ENCODE data around the gene CUL5.

The CUL5 gene

GRCh38 chr11:108037211-108037610 is 28.5 kb downstream of the CUL5 start:
- peaks cover 7 to 14% of the 10 kb centered on the region in 2 experiments for H3K36me3 ChIP-seq (ENCODE audit: control insufficient read depth in 1 of 2, insufficient read depth in 2 of 2, low read length in 2 of 2)
- no peak overlapping the region for H2BK12ac ChIP-seq (ENCODE audit: low read length)
- H4K91ac ChIP-seq (ENCODE audit: low read depth, low read length) = no peak overlapping the region
- peaks cover 2% of the 10 kb centered on the region for H3K79me1 ChIP-seq (ENCODE audit: low read length)
- peaks cover 6 to 17% of the 10 kb centered on the region in 2 experiments for H3K4me1 ChIP-seq (ENCODE audit: control insufficient read depth in 1 of 2, insufficient read depth in 2 of 2, low read length in 2 of 2)
- no peak overlapping the region for H3K14ac ChIP-seq (ENCODE audit: low read length)
- H3K9ac ChIP-seq (ENCODE audit: low read length) = no peak overlapping the region
- H3K79me2 ChIP-seq (ENCODE audit: control insufficient read depth, insufficient read depth, low read length, poor library complexity) = no peaks in the 10 kb centered on the region
- no peak overlapping the region for H3K18ac ChIP-seq (ENCODE audit: low read length)
- no peaks in the 10 kb centered on the region for H3K27me3 ChIP-seq (ENCODE audit: insufficient read depth, low read length)
- no peak overlapping the region for H2BK5ac ChIP-seq (ENCODE audit: low read depth, low read length, poor library complexity)
- no peak overlapping the region for H3K23ac ChIP-seq (ENCODE audit: low read length)
- DNase-seq = no peak
- no peak overlapping the region for H2BK120ac ChIP-seq (ENCODE audit: insufficient read depth, low read length, poor library complexity)
- no CpG with 5 or more reads among the region's 2 CpGs for WGBS (ENCODE audit: extremely low coverage, insufficient coverage, insufficient read length)
- H3K9me3 ChIP-seq (ENCODE audit: insufficient read depth, low read depth, low read length) = no peaks in the 10 kb centered on the region
- H3K27ac ChIP-seq (ENCODE audit: low read depth, low read length) = no peak overlapping the region
- no peak overlapping the region for H4K8ac ChIP-seq (ENCODE audit: low read depth, low read length)
- H3K4me2 ChIP-seq (ENCODE audit: low read length) = no peak overlapping the region
- no peak overlapping the region for H3K4ac ChIP-seq (ENCODE audit: low read depth, low read length)
- H2AFZ ChIP-seq (ENCODE audit: insufficient read depth, low read length, poor library complexity) = no peak overlapping the region
- no peak overlapping the region for H2AK5ac ChIP-seq (ENCODE audit: low read length)
- no peak overlapping the region for H3K4me3 ChIP-seq (ENCODE audit: low read depth, low read length)
- no peak overlapping the region for H4K12ac ChIP-seq (ENCODE audit: low read depth, low read length)

GRCh38 chr11:108037636-108038035 is 28.9 kb downstream of the CUL5 start:
- peak; percentile 57 to 82 for DNase-seq
- Histone ChIP-seq H4K91ac (ENCODE audit: low read depth, low read length) (no peak overlapping the region), H3K9ac (ENCODE audit: low read length) (no peak overlapping the region), H2BK12ac (ENCODE audit: low read length) (no peak overlapping the region), H2BK5ac (ENCODE audit: low read depth, low read length, poor library complexity) (no peak overlapping the region), H4K8ac (ENCODE audit: low read depth, low read length) (no peak overlapping the region), H3K4me3 (ENCODE audit: low read depth, low read length) (no peak overlapping the region), H3K23ac (ENCODE audit: low read length) (no peak overlapping the region), H3K14ac (ENCODE audit: low read length) (no peak overlapping the region), H3K79me1 (ENCODE audit: low read length) (peaks cover 2% of the 10 kb centered on the region), H3K27ac (ENCODE audit: low read depth, low read length) (no peak overlapping the region), H3K4ac (ENCODE audit: low read depth, low read length) (no peak overlapping the region), H3K36me3 (ENCODE audit: control insufficient read depth in 1 of 2, insufficient read depth in 2 of 2, low read length in 2 of 2) (peaks cover 7 to 14% of the 10 kb centered on the region in 2 experiments), H3K4me1 (ENCODE audit: control insufficient read depth in 1 of 2, insufficient read depth in 2 of 2, low read length in 2 of 2) (peaks cover 6 to 17% of the 10 kb centered on the region in 2 experiments), H4K12ac (ENCODE audit: low read depth, low read length) (no peak overlapping the region), H2BK120ac (ENCODE audit: insufficient read depth, low read length, poor library complexity) (no peak overlapping the region), H3K27me3 (ENCODE audit: insufficient read depth, low read length) (no peaks in the 10 kb centered on the region), H2AK5ac (ENCODE audit: low read length) (no peak overlapping the region), H3K9me3 (ENCODE audit: insufficient read depth, low read depth, low read length) (no peaks in the 10 kb centered on the region), H3K79me2 (ENCODE audit: control insufficient read depth, insufficient read depth, low read length, poor library complexity) (no peaks in the 10 kb centered on the region), H3K18ac (ENCODE audit: low read length) (no peak overlapping the region), H3K4me2 (ENCODE audit: low read length) (no peak overlapping the region), H2AFZ (ENCODE audit: insufficient read depth, low read length, poor library complexity) (no peak overlapping the region)
- WGBS (ENCODE audit: extremely low coverage, insufficient coverage, insufficient read length) = no CpG with 5 or more reads among the region's 6 CpGs

GRCh38 chr11:108048269-108048668 is 39.6 kb downstream of the CUL5 start:
- H3K4me1 ChIP-seq (ENCODE audit: control insufficient read depth in 1 of 2, insufficient read depth in 2 of 2, low read length in 2 of 2) = no peaks in the 10 kb centered on the region
- H2AK5ac ChIP-seq (ENCODE audit: low read length) = no peak overlapping the region
- H2BK120ac ChIP-seq (ENCODE audit: insufficient read depth, low read length, poor library complexity) = no peak overlapping the region
- no peak overlapping the region for H3K4me3 ChIP-seq (ENCODE audit: low read depth, low read length)
- no peaks in the 10 kb centered on the region for H3K79me2 ChIP-seq (ENCODE audit: control insufficient read depth, insufficient read depth, low read length, poor library complexity)
- no peak overlapping the region for H4K91ac ChIP-seq (ENCODE audit: low read depth, low read length)
- no peak overlapping the region for H3K14ac ChIP-seq (ENCODE audit: low read length)
- peaks cover 11 to 17% of the 10 kb centered on the region in 2 experiments for H3K36me3 ChIP-seq (ENCODE audit: control insufficient read depth in 1 of 2, insufficient read depth in 2 of 2, low read length in 2 of 2)
- H2BK5ac ChIP-seq (ENCODE audit: low read depth, low read length, poor library complexity) = no peak overlapping the region
- no peak overlapping the region for H4K12ac ChIP-seq (ENCODE audit: low read depth, low read length)
- H2AFZ ChIP-seq (ENCODE audit: insufficient read depth, low read length, poor library complexity) = no peak overlapping the region
- H3K23ac ChIP-seq (ENCODE audit: low read length) = no peak overlapping the region
- no peak overlapping the region for H4K8ac ChIP-seq (ENCODE audit: low read depth, low read length)
- H2BK12ac ChIP-seq (ENCODE audit: low read length) = no peak overlapping the region
- no CpG with 5 or more reads among the region's 1 CpG for WGBS (ENCODE audit: extremely low coverage, insufficient coverage, insufficient read length)
- H3K4ac ChIP-seq (ENCODE audit: low read depth, low read length) = no peak overlapping the region
- H3K18ac ChIP-seq (ENCODE audit: low read length) = no peak overlapping the region
- DNase-seq = no peak
- H3K4me2 ChIP-seq (ENCODE audit: low read length) = no peak overlapping the region
- H3K79me1 ChIP-seq (ENCODE audit: low read length) = no peaks in the 10 kb centered on the region
- H3K27me3 ChIP-seq (ENCODE audit: insufficient read depth, low read length) = no peaks in the 10 kb centered on the region
- H3K9me3 ChIP-seq (ENCODE audit: insufficient read depth, low read depth, low read length) = no peaks in the 10 kb centered on the region
- no peak overlapping the region for H3K9ac ChIP-seq (ENCODE audit: low read length)
- H3K27ac ChIP-seq (ENCODE audit: low read depth, low read length) = no peak overlapping the region

- H3K27me3 ChIP-seq (ENCODE audit: insufficient read depth, low read length) = no peaks in the 10 kb centered on the region
- no peak overlapping the region for H3K27ac ChIP-seq (ENCODE audit: low read depth, low read length)
- no peak overlapping the region for H4K12ac ChIP-seq (ENCODE audit: low read depth, low read length)
- no peaks in the 10 kb centered on the region for H3K79me1 ChIP-seq (ENCODE audit: low read length)
- H4K8ac ChIP-seq (ENCODE audit: low read depth, low read length) = no peak overlapping the region
- no peak overlapping the region for H2BK5ac ChIP-seq (ENCODE audit: low read depth, low read length, poor library complexity)
- no peak overlapping the region for H4K91ac ChIP-seq (ENCODE audit: low read depth, low read length)
- no peaks in the 10 kb centered on the region for H3K79me2 ChIP-seq (ENCODE audit: control insufficient read depth, insufficient read depth, low read length, poor library complexity)
- no peaks in the 10 kb centered on the region for H3K9me3 ChIP-seq (ENCODE audit: insufficient read depth, low read depth, low read length)
- no peak overlapping the region for H3K18ac ChIP-seq (ENCODE audit: low read length)
- no peak overlapping the region for H2AFZ ChIP-seq (ENCODE audit: insufficient read depth, low read length, poor library complexity)
- H3K4me1 ChIP-seq (ENCODE audit: control insufficient read depth in 1 of 2, insufficient read depth in 2 of 2, low read length in 2 of 2) = no peaks in the 10 kb centered on the region
- H3K23ac ChIP-seq (ENCODE audit: low read length) = no peak overlapping the region
- no peak overlapping the region for H2AK5ac ChIP-seq (ENCODE audit: low read length)
- H3K4ac ChIP-seq (ENCODE audit: low read depth, low read length) = no peak overlapping the region
- no peak overlapping the region for H3K4me3 ChIP-seq (ENCODE audit: low read depth, low read length)
- no peak for DNase-seq
- H3K14ac ChIP-seq (ENCODE audit: low read length) = no peak overlapping the region
- H3K4me2 ChIP-seq (ENCODE audit: low read length) = no peak overlapping the region
- no CpG with 5 or more reads among the region's 2 CpGs for WGBS (ENCODE audit: extremely low coverage, insufficient coverage, insufficient read length)
- no peak overlapping the region for H3K9ac ChIP-seq (ENCODE audit: low read length)
- H2BK120ac ChIP-seq (ENCODE audit: insufficient read depth, low read length, poor library complexity) = no peak overlapping the region
- no peak overlapping the region for H2BK12ac ChIP-seq (ENCODE audit: low read length)
- peaks cover 9 to 10% of the 10 kb centered on the region in 2 experiments for H3K36me3 ChIP-seq (ENCODE audit: control insufficient read depth in 1 of 2, insufficient read depth in 2 of 2, low read length in 2 of 2)
These were observed 53.6 kb downstream of the CUL5 start for GRCh38 chr11:108062336-108062735.

Measured in trophoblast cell (in vitro differentiated cells and primary cell).